Adrenal gland (tissue), 12 donors: Measurements from ENCODE around the gene TSPAN32. TPM values are rescaled to one million over a fixed set of nuclear protein-coding genes. Genes with fewer than 3 reads are reported as not detected.
A peak's percentile ranks its signal among the peaks of the same experiment; 100 is the strongest.

ENCODE experiments used
- DNase-seq, 7 donors: peaks; one replicate each; pipeline ENCODE4 v3.0.0-alpha.2; 2019 to 2020
- H3K27ac ChIP-seq, 5 donors: fragments of 200-600 bp; sonication (generic) in 4 of 5; 1 replicate in 3 of 5; 2 replicates in 2 of 5; pipeline versions ENCODE4 v1.5.1 to v1.8.0; 2016 to 2020; ENCODE audit warnings: mild to moderate bottlenecking in 1 of 5
- H3K27me3 ChIP-seq: fragments of 200-600 bp; 2 replicates; pipeline ENCODE4 v1.8.0; 2021
- H3K36me3 ChIP-seq, 2 donors: fragments of 200-600 bp; replicated peaks in 1 of 2; 1 replicate in 1 of 2; 2 replicates in 1 of 2; pipeline versions ENCODE4 v1.5.1 to v1.8.0; 2018 to 2022
- H3K4me1 ChIP-seq, 2 donors: fragments of 200-600 bp; replicated peaks in 1 of 2; 1 replicate in 1 of 2; 2 replicates in 1 of 2; pipeline versions ENCODE4 v1.5.1 to v1.8.0; 2018 to 2021
- H3K4me3 ChIP-seq, 4 donors: fragments of 200-600 bp; sonication (generic) in 3 of 4; one replicate each; pipeline ENCODE4 v1.5.1; 2016 to 2018
- H3K9me3 ChIP-seq, 3 donors: fragments of 200-600 bp; sonication (generic) in 1 of 3; replicated peaks in 1 of 3; 1 replicate in 2 of 3; 2 replicates in 1 of 3; pipeline versions ENCODE4 v1.5.1 to v1.8.0; 2016 to 2021
- CTCF ChIP-seq, 6 experiments: fragments of 450-650 bp in 4 of 6; fragments of 200-600 bp in 2 of 6; sonication (generic) in 1 of 6; IDR thresholded peaks; 1 replicate in 5 of 6; 2 replicates in 1 of 6; pipeline versions ENCODE4 v1.5.1 to v1.8.0; 2016 to 2021; ENCODE audit warnings: antibody characterized with exemption in 6 of 6, mild to moderate bottlenecking in 2 of 6, moderate library complexity in 1 of 6
- POLR2A ChIP-seq, 2 donors: fragments of 450-650 bp; IDR thresholded peaks; one replicate each; pipeline ENCODE4 v1.6.1; 2017; ENCODE audit warnings: antibody characterized with exemption in 2 of 2, mild to moderate bottlenecking in 2 of 2, moderate library complexity in 1 of 2
- WGBS, 4 donors: extraction: QIAGEN DNeasy Blood & Tissue Kit in 2 of 4; methylation state at CpG; one replicate each; pipeline versions ENCODE4 v1.1.5 to v1.1.7; 2013 to 2017; 5-methylcytosine and 5-hydroxymethylcytosine counted together
- intact Hi-C, 2 donors: fragments of 100-400 bp; cut with DNase I; formaldehyde crosslinking; loops; one replicate each; pipeline versions ENCODE4 v1.14.1 to v1.15.0; 2022 to 2023
- polyA plus RNA-seq, 3 donors: library from polyadenylated mRNA; stranded (reverse); fragments of 200-250 nt in 2 of 3; fragments of 350-450 nt in 1 of 3; fragmentation: Illumina TruSeq in 1 of 3; extraction: RNeasy Lipid Tissue Mini Kit (QIAGEN cat#74804) in 1 of 3; gene quantifications; one replicate each; pipeline ENCODE4 v1.2.3, GENCODE V29; 2013 to 2014
- total RNA-seq, 9 donors: library from RNA; depleted of rRNA in 4 of 9; stranded (reverse); fragments of >200 nt in 4 of 9; fragments of 120-200 nt in 1 of 9; fragmentation: NEBNext Ultra II Directional in 1 of 9; extraction: Animal tissue kit (Norgen Biotek cat#: 25700) in 1 of 9; gene quantifications; one replicate each; pipeline versions ENCODE4 v1.1.0 to v1.2.4, GENCODE V29; 2013 to 2023
- donor health status: healthy with polysubstance abuse.
- donor health status: Bipolar disorder and iron deficiency.
- donor health status: DM: yes; HTN: yes; CAD: no.
- donor health status: DM: no; HTN: no; CAD: no.
- donor health status: DM: no; HTN: no; CAD: no.
- donor health status: DM: yes; HTN: yes; CAD: no.

TSPAN32 gene
- total and polyA plus RNA-seq, 12 donors: 0.14 to 7.0 (median 0.88) TPM; not detected in 4

GRCh38 chr11:2256951-2257700, 44.7 kb upstream of the TSPAN32 start:
- Histone ChIP-seq H3K4me3 (no peak overlapping the region), H3K9me3 (no peaks in the 10 kb centered on the region), H3K4me1 (no peaks in the 10 kb centered on the region), H3K27me3 (peaks cover 7% of the 10 kb centered on the region), H3K27ac (no peak overlapping the region), H3K36me3 (no peaks in the 10 kb centered on the region)
- no peak for TF ChIP-seq CTCF (IDR thresholded peaks at IDR 0.05)
- TF ChIP-seq POLR2A (IDR thresholded peaks at IDR 0.05): no peak
- 79 to 91% (median 87%) methylated on average over 12 to 31 of the region's 31 CpGs for WGBS, 4 donors
- intact Hi-C loops: no loop called here
- DNase-seq: peak in 1 of 7 donors; percentile 20

DNA sequence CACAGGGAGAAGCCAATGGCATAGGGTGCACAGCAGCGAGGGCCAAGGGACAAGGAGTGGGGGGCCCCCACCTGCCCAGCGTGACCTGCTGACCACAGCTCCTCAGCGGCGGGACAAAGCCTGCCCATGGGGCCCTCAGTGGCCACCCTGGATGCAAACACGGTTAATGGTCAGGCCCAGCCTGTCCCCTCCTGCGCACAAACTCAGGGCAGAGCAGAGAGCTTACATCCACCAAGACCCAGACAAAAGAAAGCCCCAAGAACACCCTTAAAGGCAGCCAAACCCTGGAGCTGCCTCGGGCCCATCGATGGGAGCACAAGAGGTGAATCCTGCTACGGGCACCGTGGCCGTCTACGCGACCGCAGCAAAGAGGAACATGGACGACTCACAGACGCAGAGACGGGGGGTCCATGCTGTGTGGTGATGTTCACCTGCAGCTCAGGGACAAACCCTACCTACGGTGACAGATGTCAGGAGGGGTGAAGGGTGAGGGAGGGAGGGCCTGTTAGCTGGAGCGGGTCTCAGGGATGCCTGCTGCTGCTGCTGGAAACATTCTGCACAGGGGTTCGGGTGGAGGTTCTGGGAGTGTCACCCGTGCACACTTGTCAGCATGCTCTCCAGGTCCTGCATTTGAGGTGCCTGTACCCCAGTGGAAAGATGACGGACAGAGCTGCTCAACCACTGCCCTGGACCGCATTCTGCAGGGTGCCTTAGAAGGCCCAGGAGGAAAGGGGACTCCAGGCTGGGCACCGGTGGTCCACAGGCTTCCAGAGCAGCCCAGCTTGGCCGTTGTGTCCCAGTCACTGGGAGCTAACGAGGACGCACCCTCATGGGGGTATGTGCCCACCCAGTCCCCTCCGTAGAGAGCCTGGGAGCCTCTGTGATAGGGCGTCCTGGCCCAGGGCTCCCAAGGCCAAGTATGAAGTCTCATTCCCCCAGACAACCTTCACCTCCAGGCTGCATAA, 43.0 kb upstream of the TSPAN32 start:
- no peak overlapping the region for H3K4me3 ChIP-seq
- intact Hi-C loops: no loop called here
- DNase-seq: peak in 1 of 7 donors; percentile 36
- no peaks in the 10 kb centered on the region for H3K36me3 ChIP-seq
- no peaks in the 10 kb centered on the region for H3K4me1 ChIP-seq
- no peaks in the 10 kb centered on the region for H3K9me3 ChIP-seq
- H3K27me3 ChIP-seq: peaks cover 7% of the 10 kb centered on the region
- WGBS, 4 donors: 81 to 88% (median 86%) methylated on average over 16 to 29 of the region's 29 CpGs
- H3K27ac ChIP-seq: no peak overlapping the region
- TF ChIP-seq POLR2A (IDR thresholded peaks at IDR 0.05) (no peak), CTCF (IDR thresholded peaks at IDR 0.05) (no peak)

GRCh38 chr11:2259466-2259830, 42.4 kb upstream of the TSPAN32 start:
- Histone ChIP-seq H3K36me3 (no peaks in the 10 kb centered on the region), H3K27me3 (peaks cover 7% of the 10 kb centered on the region), H3K4me1 (no peaks in the 10 kb centered on the region), H3K9me3 (no peaks in the 10 kb centered on the region), H3K4me3 (no peak overlapping the region), H3K27ac (no peak overlapping the region)
- intact Hi-C loops: no loop called here
- TF ChIP-seq CTCF (IDR thresholded peaks at IDR 0.05) (no peak), POLR2A (IDR thresholded peaks at IDR 0.05) (no peak)
- DNase-seq: peak in 2 of 7 donors; percentile 10 to 25
- WGBS, 4 donors: 71 to 88% (median 74%) methylated on average over 8 of the region's 8 CpGs

DNA sequence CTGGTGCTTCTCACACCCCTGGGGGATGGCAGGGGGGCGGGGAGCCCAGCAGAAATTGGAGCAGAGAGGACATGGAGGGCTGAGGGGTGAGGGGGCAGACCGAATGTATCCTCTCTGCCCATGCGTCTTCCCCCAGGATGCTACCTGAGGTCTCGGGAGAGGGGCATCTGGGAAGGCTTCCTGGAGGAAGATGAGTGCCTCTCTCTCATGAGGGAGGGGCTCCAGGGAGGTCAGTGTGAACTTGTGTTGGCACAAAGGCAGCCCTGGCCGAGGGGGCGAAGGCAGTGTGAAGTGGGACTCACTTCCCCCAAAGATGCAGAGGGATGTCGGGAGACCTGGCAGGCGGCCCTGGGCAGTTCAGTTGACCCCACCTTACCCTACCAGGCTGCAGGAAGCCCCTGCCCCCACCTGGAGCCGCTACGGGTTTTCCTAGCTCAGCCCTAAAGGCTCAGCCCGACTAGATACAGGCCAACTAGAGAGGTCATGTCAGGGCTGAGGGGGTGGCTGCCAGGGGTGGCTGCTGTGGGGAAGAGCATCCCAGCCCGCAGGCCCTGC, 41.8 kb upstream of the TSPAN32 start:
- 60 to 86% (median 65%) methylated on average over 4 to 12 of the region's 12 CpGs for WGBS, 4 donors
- Histone ChIP-seq H3K27me3 (peaks cover 7% of the 10 kb centered on the region), H3K9me3 (no peaks in the 10 kb centered on the region), H3K27ac (no peak overlapping the region), H3K36me3 (no peaks in the 10 kb centered on the region), H3K4me3 (no peak overlapping the region), H3K4me1 (no peaks in the 10 kb centered on the region)
- intact Hi-C loops: no loop called here
- TF ChIP-seq CTCF (IDR thresholded peaks at IDR 0.05) (no peak), POLR2A (IDR thresholded peaks at IDR 0.05) (no peak)
- no peak for DNase-seq
